Duodenal mucosa (tissue), 2 donors: Measurements from ENCODE around the gene CFAP299.

Experiments used
- H3K27ac ChIP-seq: one replicate; pipeline ENCODE4 v1.7.0; 2013; ENCODE audit warnings: low read depth, low read length
- H3K27me3 ChIP-seq, 2 donors: one replicate each; pipeline ENCODE4 v1.7.0; 2013; ENCODE audit warnings: low read length in 2 of 2, control low read depth in 1 of 2; ENCODE audit not compliant: insufficient read depth in 2 of 2, control insufficient read depth in 1 of 2
- H3K36me3 ChIP-seq, 2 donors: one replicate each; pipeline ENCODE4 v1.7.0; 2013; ENCODE audit warnings: low read length in 2 of 2, control low read depth in 1 of 2; ENCODE audit not compliant: insufficient read depth in 2 of 2, control insufficient read depth in 1 of 2
- H3K4me1 ChIP-seq, 2 donors: one replicate each; pipeline ENCODE4 v1.7.0; 2013; ENCODE audit warnings: low read length in 2 of 2, control low read depth in 1 of 2; ENCODE audit not compliant: insufficient read depth in 2 of 2, control insufficient read depth in 1 of 2
- H3K4me3 ChIP-seq, 2 donors: one replicate each; pipeline ENCODE4 v1.7.0; 2013; ENCODE audit warnings: low read length in 2 of 2, low read depth in 1 of 2
- H3K9ac ChIP-seq, 2 donors: one replicate each; pipeline ENCODE4 v1.7.0; 2013; ENCODE audit warnings: low read length in 2 of 2, low read depth in 1 of 2
- H3K9me3 ChIP-seq, 2 donors: one replicate each; pipeline ENCODE4 v1.7.0; 2013; ENCODE audit warnings: low read length in 2 of 2, control low read depth in 1 of 2; ENCODE audit not compliant: control insufficient read depth in 1 of 2

CFAP299 gene

DNA sequence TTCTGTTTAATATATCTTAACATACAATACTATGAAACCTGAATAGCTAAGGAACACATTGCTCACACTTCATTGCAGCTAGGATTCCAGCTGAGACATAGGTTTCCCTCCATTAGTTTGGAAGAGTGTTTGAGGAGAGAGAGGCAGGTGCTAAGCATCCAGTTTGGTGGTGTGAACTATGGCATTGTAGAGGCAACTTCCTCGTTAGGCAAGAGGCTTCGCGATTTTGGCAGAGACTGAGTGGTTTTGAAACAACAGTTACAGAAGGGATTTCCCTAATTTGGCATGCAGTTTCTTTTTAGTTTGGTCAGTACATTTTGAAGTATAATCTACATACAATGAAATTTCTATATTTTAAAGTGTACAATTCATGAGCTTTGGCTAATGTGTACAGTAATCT, 577.9 kb downstream of the CFAP299 start:
- H3K36me3 ChIP-seq, result no peaks in the 10 kb centered on the region
- H3K27me3 ChIP-seq, result no peaks in the 10 kb centered on the region
- H3K9me3 ChIP-seq, result no peaks in the 10 kb centered on the region
- no peaks in the 10 kb centered on the region for H3K4me1 ChIP-seq
- no peak overlapping the region for H3K27ac ChIP-seq
- H3K4me3 ChIP-seq, result no peak overlapping the region
- H3K9ac ChIP-seq, result no peak overlapping the region

DNA sequence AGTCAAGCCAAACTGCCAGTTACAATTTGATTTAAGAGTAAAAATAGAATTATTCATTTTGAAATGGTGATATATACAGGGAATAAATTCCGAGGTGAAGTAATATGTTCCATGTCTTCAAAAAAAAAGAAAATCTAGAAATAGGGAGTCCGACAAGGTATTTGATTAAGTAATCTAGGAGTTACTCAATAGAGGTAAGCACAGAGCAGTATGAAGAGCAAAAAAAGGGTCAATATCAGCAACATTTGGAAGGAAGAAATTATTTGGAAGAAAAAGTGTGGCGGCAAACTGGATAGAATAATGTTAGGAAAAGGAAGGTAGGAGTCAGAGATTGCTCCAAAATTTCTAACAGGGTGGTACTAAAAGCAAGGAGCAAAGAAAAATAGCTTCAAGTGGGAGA, 581.2 kb downstream of the CFAP299 start:
- H3K4me1 ChIP-seq, result no peaks in the 10 kb centered on the region
- no peaks in the 10 kb centered on the region for H3K36me3 ChIP-seq
- no peak overlapping the region for H3K27ac ChIP-seq
- H3K9me3 ChIP-seq, result no peaks in the 10 kb centered on the region
- H3K27me3 ChIP-seq, result no peaks in the 10 kb centered on the region
- H3K4me3 ChIP-seq, result no peak overlapping the region
- H3K9ac ChIP-seq, result no peak overlapping the region

DNA sequence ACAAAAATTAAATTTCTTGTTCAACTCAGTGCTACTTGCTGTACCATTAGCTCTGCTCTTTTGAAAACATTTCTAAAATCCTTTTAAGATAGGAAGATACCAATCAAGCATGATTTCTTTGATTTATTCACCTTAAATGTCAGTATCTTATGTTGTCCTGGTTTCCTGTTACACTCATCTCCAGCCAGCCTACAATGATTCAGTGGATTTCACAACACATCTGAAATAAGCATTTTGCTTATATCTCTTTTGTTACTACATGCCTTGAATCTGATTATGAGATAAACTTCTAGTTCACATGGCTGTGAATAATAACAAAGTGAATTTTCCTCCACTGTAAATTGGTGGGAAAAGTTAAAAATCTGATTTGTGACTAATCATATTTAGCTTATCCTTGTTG, 582.5 kb downstream of the CFAP299 start:
- Histone ChIP-seq H3K4me1 (no peaks in the 10 kb centered on the region), H3K27me3 (no peaks in the 10 kb centered on the region), H3K9ac (no peak overlapping the region), H3K36me3 (no peaks in the 10 kb centered on the region), H3K4me3 (no peak overlapping the region), H3K9me3 (no peaks in the 10 kb centered on the region), H3K27ac (no peak overlapping the region)

DNA sequence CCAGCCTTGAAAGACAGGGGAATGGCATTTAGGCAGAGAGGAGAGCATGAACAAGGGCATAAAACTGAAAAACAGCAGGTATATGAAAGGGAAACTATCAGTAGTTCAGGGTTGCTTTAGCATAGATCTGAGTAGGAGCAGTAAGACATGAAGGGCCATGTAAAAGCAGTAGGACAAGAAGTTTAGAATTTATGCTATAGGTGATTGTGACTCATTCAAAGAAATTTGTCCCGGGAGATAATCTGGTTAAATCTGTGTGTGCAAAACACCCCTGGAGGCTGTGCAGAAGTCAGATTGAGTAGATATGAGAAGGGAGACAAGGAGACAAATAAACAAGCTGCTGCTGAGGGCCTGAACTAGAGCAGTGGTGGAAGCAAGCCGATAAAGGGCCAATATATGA, 585.9 kb downstream of the CFAP299 start:
- Histone ChIP-seq H3K27ac (no peak overlapping the region), H3K4me1 (no peaks in the 10 kb centered on the region), H3K36me3 (no peaks in the 10 kb centered on the region), H3K4me3 (no peak overlapping the region), H3K27me3 (no peaks in the 10 kb centered on the region), H3K9ac (no peak overlapping the region), H3K9me3 (no peaks in the 10 kb centered on the region)

DNA sequence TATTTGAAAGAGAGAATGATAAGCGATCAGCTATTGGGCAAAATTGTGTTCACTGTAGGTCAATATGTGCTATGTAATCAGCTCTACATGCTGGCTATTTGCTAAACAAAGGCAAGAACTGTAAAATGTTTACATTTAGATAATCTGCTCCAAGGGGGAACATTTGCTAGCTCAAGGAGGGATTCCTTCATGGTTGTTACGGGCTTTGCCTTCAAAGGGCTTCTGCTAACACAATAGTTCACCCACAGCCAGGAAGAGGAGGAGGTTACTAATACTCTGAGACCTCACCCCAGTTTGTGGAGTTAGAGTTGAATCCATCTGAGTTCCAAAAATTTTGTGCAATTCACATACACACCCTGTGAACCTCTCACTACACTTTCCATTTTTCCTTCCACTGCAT, 587.4 kb downstream of the CFAP299 start:
- no peaks in the 10 kb centered on the region for H3K9me3 ChIP-seq
- no peaks in the 10 kb centered on the region for H3K27me3 ChIP-seq
- no peaks in the 10 kb centered on the region for H3K4me1 ChIP-seq
- H3K9ac ChIP-seq, result no peak overlapping the region
- H3K36me3 ChIP-seq, result no peaks in the 10 kb centered on the region
- H3K27ac ChIP-seq, result no peak overlapping the region
- no peak overlapping the region for H3K4me3 ChIP-seq

DNA sequence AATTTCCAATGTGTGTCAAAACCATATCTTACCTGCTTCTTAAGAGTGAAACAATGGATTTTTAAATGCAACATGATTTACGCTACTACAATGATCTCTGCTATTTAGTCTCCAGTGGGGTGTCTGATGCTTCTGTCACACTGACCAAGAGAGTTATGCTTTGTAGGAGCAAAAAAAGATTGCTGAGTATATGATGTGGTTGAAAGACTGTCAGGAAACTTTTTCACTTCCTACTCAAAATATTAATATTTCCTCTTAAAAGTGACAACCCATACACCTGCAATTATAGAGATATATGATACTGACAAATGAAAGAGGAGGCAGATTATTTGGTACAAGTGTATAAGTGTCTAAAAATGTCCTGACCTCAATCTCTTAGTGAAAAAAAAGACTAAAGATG, 589.8 kb downstream of the CFAP299 start:
- Histone ChIP-seq H3K9ac (no peak overlapping the region), H3K4me3 (no peak overlapping the region), H3K9me3 (no peaks in the 10 kb centered on the region), H3K36me3 (no peaks in the 10 kb centered on the region), H3K4me1 (peaks cover under 1% of the 10 kb centered on the region in 2 donors), H3K27ac (no peak overlapping the region), H3K27me3 (no peaks in the 10 kb centered on the region)

DNA sequence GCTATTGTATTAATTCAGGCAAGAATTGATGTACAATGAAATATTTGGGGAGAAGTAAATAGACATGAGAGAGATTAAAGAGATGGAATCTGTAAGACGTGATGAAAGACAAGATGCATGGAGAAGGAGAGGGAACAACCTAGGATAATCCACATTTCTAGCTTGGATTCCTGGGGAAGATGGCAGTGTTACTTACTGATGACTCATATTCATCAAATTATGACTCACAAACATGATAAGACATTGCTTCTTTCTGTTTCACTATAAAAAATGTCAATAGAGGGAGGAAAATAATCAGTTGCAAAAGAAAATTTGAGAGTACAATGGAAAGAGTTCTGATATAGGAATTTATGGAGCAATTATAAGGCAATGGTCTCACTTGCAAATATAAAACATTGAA, 590.9 kb downstream of the CFAP299 start:
- H3K9ac ChIP-seq, result no peak overlapping the region
- H3K4me1 ChIP-seq, result peaks cover 6 to 8% of the 10 kb centered on the region in 2 donors
- H3K36me3 ChIP-seq, result no peaks in the 10 kb centered on the region
- no peaks in the 10 kb centered on the region for H3K9me3 ChIP-seq
- H3K4me3 ChIP-seq, result no peak overlapping the region
- H3K27me3 ChIP-seq, result no peaks in the 10 kb centered on the region
- no peak overlapping the region for H3K27ac ChIP-seq

DNA sequence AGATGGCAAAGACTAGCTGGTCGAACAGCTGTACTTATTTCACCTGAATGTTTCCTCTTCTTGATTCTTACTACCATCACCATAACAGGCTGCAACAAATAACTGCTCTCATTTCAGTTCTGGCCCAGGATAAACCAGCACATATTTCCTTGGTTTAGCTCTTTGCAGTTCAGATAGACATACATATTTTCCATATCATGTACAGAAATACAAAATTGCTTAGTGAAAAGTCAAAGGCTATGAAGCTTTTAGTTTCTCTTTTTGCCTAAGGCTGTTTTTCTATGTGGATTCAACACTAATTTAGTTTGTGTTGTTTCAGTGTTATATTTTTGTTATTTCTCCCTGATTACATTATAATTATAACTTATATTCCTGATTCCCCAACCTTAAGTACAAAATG, 591.4 kb downstream of the CFAP299 start:
- no peaks in the 10 kb centered on the region for H3K36me3 ChIP-seq
- no peaks in the 10 kb centered on the region for H3K27me3 ChIP-seq
- no peak overlapping the region for H3K9ac ChIP-seq
- H3K9me3 ChIP-seq, result no peaks in the 10 kb centered on the region
- no peak overlapping the region for H3K4me3 ChIP-seq
- peaks cover 8% of the 10 kb centered on the region in 2 donors for H3K4me1 ChIP-seq
- no peak overlapping the region for H3K27ac ChIP-seq

DNA sequence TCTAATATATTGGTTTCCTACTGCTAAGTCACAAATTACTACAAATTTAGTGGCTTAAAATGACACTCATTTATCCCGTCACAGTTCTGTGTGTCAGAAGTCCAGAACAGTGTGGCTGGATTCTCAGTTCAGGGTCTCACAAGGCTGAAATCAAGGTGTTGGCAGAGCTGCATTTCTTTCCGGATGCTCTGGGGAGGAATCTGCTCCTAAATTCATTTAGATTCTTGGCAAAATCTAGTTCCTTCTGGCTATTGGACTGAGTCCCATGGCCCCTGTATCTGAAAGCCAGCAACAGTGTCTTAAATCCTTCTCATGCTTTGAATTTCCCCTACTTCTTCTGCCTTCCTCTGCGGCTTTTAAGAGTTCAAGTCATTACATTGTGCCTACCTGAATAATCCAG, 591.9 kb downstream of the CFAP299 start:
- no peak overlapping the region for H3K9ac ChIP-seq
- no peaks in the 10 kb centered on the region for H3K9me3 ChIP-seq
- peaks cover 8% of the 10 kb centered on the region in 2 donors for H3K4me1 ChIP-seq
- no peak overlapping the region for H3K4me3 ChIP-seq
- no peak overlapping the region for H3K27ac ChIP-seq
- no peaks in the 10 kb centered on the region for H3K36me3 ChIP-seq
- H3K27me3 ChIP-seq, result no peaks in the 10 kb centered on the region

DNA sequence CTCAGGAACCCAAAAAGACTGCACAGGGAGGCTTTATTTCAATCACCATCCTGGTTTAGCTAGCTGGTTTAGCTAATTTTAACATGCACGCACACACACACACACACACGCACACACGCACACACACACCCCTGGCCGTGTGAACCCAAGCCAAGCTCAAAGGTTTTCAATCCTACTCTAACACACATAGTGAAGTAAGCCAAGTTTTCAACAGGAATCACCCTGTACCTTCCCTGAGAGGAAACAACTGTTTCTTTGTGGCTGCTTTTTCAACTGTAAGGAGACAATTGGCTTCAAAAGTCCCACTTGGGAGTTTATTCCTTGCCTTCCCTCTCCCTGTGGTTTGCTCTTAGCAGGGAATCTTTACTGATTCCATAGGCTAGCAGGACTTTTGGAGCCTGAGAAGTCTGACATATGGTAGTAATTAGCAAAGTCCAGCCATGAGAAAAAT, 596.1 kb downstream of the CFAP299 start:
- H3K4me1 ChIP-seq, result peaks cover 8% of the 10 kb centered on the region in 2 donors
- no peak overlapping the region for H3K4me3 ChIP-seq
- H3K9ac ChIP-seq, result no peak overlapping the region
- H3K27me3 ChIP-seq, result no peaks in the 10 kb centered on the region
- no peak overlapping the region for H3K27ac ChIP-seq
- H3K9me3 ChIP-seq, result no peaks in the 10 kb centered on the region
- no peaks in the 10 kb centered on the region for H3K36me3 ChIP-seq

DNA sequence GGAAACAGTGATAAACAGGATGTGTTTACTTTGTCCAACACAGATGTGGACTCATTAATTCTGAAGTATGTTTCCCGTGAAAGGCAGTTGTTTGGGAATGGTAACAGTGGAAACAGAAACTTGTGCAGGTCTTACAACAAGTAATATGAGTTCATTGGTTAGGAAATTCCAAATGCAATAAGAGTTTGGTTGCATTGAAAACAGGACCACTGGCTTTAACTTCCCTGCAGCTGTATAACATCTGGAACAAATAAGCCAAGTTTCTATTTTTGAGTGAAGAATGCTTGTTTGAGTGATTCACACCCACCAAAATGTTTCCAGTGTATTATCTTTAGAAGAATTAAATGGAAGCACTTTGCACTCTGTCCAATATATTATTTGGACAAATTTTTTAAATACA, 612.6 kb downstream of the CFAP299 start:
- no peak overlapping the region for H3K27ac ChIP-seq
- no peaks in the 10 kb centered on the region for H3K36me3 ChIP-seq
- no peak overlapping the region for H3K9ac ChIP-seq
- H3K4me1 ChIP-seq, result no peaks in the 10 kb centered on the region
- no peak overlapping the region for H3K4me3 ChIP-seq
- no peaks in the 10 kb centered on the region for H3K27me3 ChIP-seq
- no peaks in the 10 kb centered on the region for H3K9me3 ChIP-seq
